ENCODE measurements around the gene TMEM117. TPM values are rescaled to one million over a fixed set of nuclear protein-coding genes. Genes with fewer than 3 reads are reported as not detected.

The TMEM117 gene
- total and polyA plus RNA-seq, 2 donors (not counting 3 experiments of a cell fraction or from before 2014, with no cell fraction given): 1.2 to 3.8 TPM

- ChIA-PET CTCF (no interaction called here), POLR2A (no interaction called here)
- H3K4me1 ChIP-seq (ENCODE audit: control insufficient read depth, extremely low read depth, insufficient read depth, low read length): no peaks in the 10 kb centered on the region
- no peaks in the 10 kb centered on the region for H4K20me1 ChIP-seq (replicated peaks; ENCODE audit: control insufficient read depth, extremely low read depth, insufficient read depth, low read length)
- FAIRE-seq: no peak
- H3K79me2 ChIP-seq (ENCODE audit: control insufficient read depth, insufficient read depth, low read length): no peaks in the 10 kb centered on the region
- H3K4me3 ChIP-seq (replicated peaks in 1 of 3; ENCODE audit: insufficient read depth in 1 of 3, low read depth in 1 of 3, low read length in 3 of 3): no peak overlapping the region
- H3K27ac ChIP-seq (ENCODE audit: insufficient read depth, low read depth, low read length): no peak overlapping the region
- no peak for TF ChIP-seq POLR2AphosphoS5 (IDR thresholded peaks at IDR 0.05; ENCODE audit: insufficient read depth, low read depth, low read length)
- TF ChIP-seq POLR2A (IDR thresholded peaks at IDR 0.05; ENCODE audit: low read depth, low read length): no peak
- TF ChIP-seq EZH2 (IDR thresholded peaks at IDR 0.05; ENCODE audit: borderline replicate concordance, low read depth, low read length, severe bottlenecking): no peak
- no peak for TF ChIP-seq GATA2 (IDR thresholded peaks at IDR 0.05; ENCODE audit: insufficient read depth, insufficient read length, low read depth, low read length)
- no peak for TF ChIP-seq MAX (IDR thresholded peaks at IDR 0.05; ENCODE audit: insufficient read depth, insufficient read length)
- TF ChIP-seq JUN (IDR thresholded peaks at IDR 0.05; ENCODE audit: borderline replicate concordance, insufficient read depth, insufficient read length, low read depth): no peak
- no peak for TF ChIP-seq MYC (IDR thresholded peaks at IDR 0.05; ENCODE audit: low read depth, low read length)
- TF ChIP-seq FOS (IDR thresholded peaks at IDR 0.05; ENCODE audit: borderline replicate concordance, insufficient read depth, low read length): no peak
- no peak for TF ChIP-seq CTCF (IDR thresholded peaks at IDR 0.05; ENCODE audit: extremely low read depth in 1 of 2, insufficient read depth in 1 of 2, low read depth in 1 of 2, low read length in 2 of 2)
- no TSS peak for BruUV-seq (replicated peaks)
- dilution Hi-C loops (cut with MboI; ENCODE audit: extremely low pct_ligation_motif_present, low sequenced_read_pairs): no loop called here
- H3K27me3 ChIP-seq (ENCODE audit: control insufficient read depth in 2 of 2, insufficient read depth in 2 of 2, low read length in 2 of 2): no peaks in the 10 kb centered on the region
- no peak overlapping the region for H3K9ac ChIP-seq (replicated peaks; ENCODE audit: extremely low read depth, insufficient read depth, low read length)
- intact Hi-C loops (cut with micrococcal nuclease): no loop called here
- H3K36me3 ChIP-seq (ENCODE audit: control insufficient read depth in 2 of 2, extremely low read depth in 1 of 2, insufficient read depth in 2 of 2, low read length in 2 of 2): no peaks in the 10 kb centered on the region
- no peak overlapping the region for H3K4me2 ChIP-seq (ENCODE audit: insufficient read depth, low read length)
- no peak overlapping the region for H2AFZ ChIP-seq (ENCODE audit: low read depth, low read length)
- DNase-seq (ENCODE audit: low read depth, low spot score): no peak
- H3K9me1 ChIP-seq (replicated peaks; ENCODE audit: control insufficient read depth, extremely low read depth, insufficient read depth, low read length): no peaks in the 10 kb centered on the region
- no peaks in the 10 kb centered on the region for H3K9me3 ChIP-seq (replicated peaks; ENCODE audit: control insufficient read depth, insufficient read depth, low read length)
Measured at GRCh38 chr12:44405297-44405696, 569.4 kb downstream of the TMEM117 start.

All from endothelial cell of umbilical vein (primary cell).